SU-DHL-6 (cell line): ENCODE measurements around the gene GRIK4.

ENCODE experiments used
- H2AFZ ChIP-seq: fragments of 200-600 bp; sonication (generic); 2 replicates; pipeline ENCODE4 v1.6.1; 2014; ENCODE audit warnings: low read depth, mild to moderate bottlenecking, moderate library complexity, mixed read lengths, antibody characterized with exemption, low read length; ENCODE audit not compliant: severe bottlenecking
- H3F3A ChIP-seq: fragments of 200-600 bp; shearing (Covaris generic); 2 replicates; pipeline ENCODE4 v1.6.0; 2016; ENCODE audit warnings: antibody characterized with exemption, mild to moderate bottlenecking; ENCODE audit not compliant: insufficient read depth
- H3K27ac ChIP-seq: fragments of 200-600 bp; sonication (generic); 2 replicates; pipeline ENCODE4 v1.5.1; 2016; ENCODE audit warnings: low read depth, mild to moderate bottlenecking, low read length, moderate library complexity, mixed read lengths
- H3K27me3 ChIP-seq: fragments of 200-600 bp; sonication (generic), shearing (Covaris generic); 2 replicates; pipeline ENCODE4 v1.6.0; 2014; ENCODE audit warnings: mild to moderate bottlenecking, low read length
- H3K36me3 ChIP-seq: fragments of 200-600 bp; sonication (generic); 2 replicates; pipeline ENCODE4 v1.6.1; 2014; ENCODE audit warnings: mild to moderate bottlenecking, low read length, mixed read lengths
- H3K4me2 ChIP-seq: fragments of 300-600, 200-600 bp; shearing (Covaris generic), sonication (generic); 2 replicates; pipeline ENCODE4 v1.6.0; 2014; ENCODE audit warnings: low read length, low read depth, mild to moderate bottlenecking; ENCODE audit not compliant: poor library complexity, severe bottlenecking
- H3K4me3 ChIP-seq: fragments of 200-600 bp; sonication (generic); 2 replicates; pipeline ENCODE4 v1.5.1; 2014; ENCODE audit warnings: antibody characterized with exemption, low read length, mild to moderate bottlenecking, mixed read lengths; ENCODE audit not compliant: insufficient read depth, poor library complexity, severe bottlenecking
- H3K79me2 ChIP-seq: fragments of 200-600 bp; sonication (generic); 2 replicates; pipeline ENCODE4 v1.6.1; 2014; ENCODE audit warnings: mild to moderate bottlenecking, low read length, moderate library complexity; ENCODE audit not compliant: insufficient read depth
- H3K9ac ChIP-seq: fragments of 200-600 bp; sonication (generic); 2 replicates; pipeline ENCODE4 v1.7.0; 2014; ENCODE audit warnings: mild to moderate bottlenecking, low read length
- H3K9me2 ChIP-seq: fragments of 200-600 bp; sonication (generic); replicated peaks from 2 replicates; pipeline ENCODE4 v1.6.1; 2014; ENCODE audit warnings: low read length; ENCODE audit not compliant: insufficient read depth
- H3K9me3 ChIP-seq: fragments of 200-600 bp; sonication (generic); 2 replicates; pipeline ENCODE4 v1.6.1; 2014; ENCODE audit warnings: low read length, mixed read lengths; ENCODE audit not compliant: insufficient read depth
- H4K20me1 ChIP-seq: fragments of 200-600 bp; sonication (generic); 2 replicates; pipeline ENCODE4 v1.6.1; 2014; ENCODE audit warnings: low read depth, mild to moderate bottlenecking, antibody characterized with exemption, low read length, moderate library complexity, mixed read lengths
- CTCF ChIP-seq: fragments of 200-600 bp; sonication (generic); IDR thresholded peaks from one replicate; pipeline ENCODE4 v1.5.1; 2017; ENCODE audit warnings: antibody characterized with exemption, mild to moderate bottlenecking, low read length, moderate library complexity; ENCODE audit not compliant: insufficient read depth, poor library complexity, severe bottlenecking
- EZH2phosphoT487 ChIP-seq: fragments of 200-600 bp; sonication (generic), shearing (Covaris generic); conservative IDR thresholded peaks from 2 replicates; pipeline ENCODE4 v1.6.1; 2018; ENCODE audit warnings: mild to moderate bottlenecking, antibody characterized with exemption, low read length, moderate library complexity, mixed read lengths

GRIK4 gene

GRCh38 chr11:120894202-120894985 is 382.8 kb downstream of the GRIK4 start:
- Histone ChIP-seq H3K79me2 (no peaks in the 10 kb centered on the region), H3K9ac (no peak overlapping the region), H3K36me3 (no peaks in the 10 kb centered on the region), H4K20me1 (no peaks in the 10 kb centered on the region), H2AFZ (no peak overlapping the region), H3K27me3 (no peaks in the 10 kb centered on the region), H3K27ac (no peak overlapping the region), H3K4me2 (no peak overlapping the region), H3F3A (no peaks in the 10 kb centered on the region), H3K9me2 (no peaks in the 10 kb centered on the region), H3K9me3 (no peaks in the 10 kb centered on the region), H3K4me3 (no peak overlapping the region)
- TF ChIP-seq EZH2phosphoT487: no peak
- no peak for TF ChIP-seq CTCF

GRCh38 chr11:120896687-120897086 is 385.1 kb downstream of the GRIK4 start:
- Histone ChIP-seq H3K4me3 (no peak overlapping the region), H3K9me2 (no peaks in the 10 kb centered on the region), H3K27me3 (no peaks in the 10 kb centered on the region), H3K36me3 (no peaks in the 10 kb centered on the region), H3K9ac (no peak overlapping the region), H3K4me2 (no peak overlapping the region), H3K9me3 (no peaks in the 10 kb centered on the region), H3F3A (no peaks in the 10 kb centered on the region), H4K20me1 (no peaks in the 10 kb centered on the region), H2AFZ (no peak overlapping the region), H3K79me2 (no peaks in the 10 kb centered on the region), H3K27ac (no peak overlapping the region)
- no peak for TF ChIP-seq CTCF
- TF ChIP-seq EZH2phosphoT487: no peak

- H3K79me2 ChIP-seq: no peaks in the 10 kb centered on the region
- H3K36me3 ChIP-seq: no peaks in the 10 kb centered on the region
- H3K9me2 ChIP-seq: no peaks in the 10 kb centered on the region
- H3K27me3 ChIP-seq: no peaks in the 10 kb centered on the region
- no peaks in the 10 kb centered on the region for H3K9me3 ChIP-seq
- H3K27ac ChIP-seq: no peak overlapping the region
- H3K9ac ChIP-seq: no peak overlapping the region
- H4K20me1 ChIP-seq: no peaks in the 10 kb centered on the region
- TF ChIP-seq EZH2phosphoT487: no peak
- TF ChIP-seq CTCF: no peak
- no peaks in the 10 kb centered on the region for H3F3A ChIP-seq
- no peak overlapping the region for H3K4me3 ChIP-seq
- H2AFZ ChIP-seq: no peak overlapping the region
- H3K4me2 ChIP-seq: no peak overlapping the region
Measured at GRCh38 chr11:120898568-120898967, 387.0 kb downstream of the GRIK4 start.
